ENCODE results near the gene GALNT17.

DNA sequence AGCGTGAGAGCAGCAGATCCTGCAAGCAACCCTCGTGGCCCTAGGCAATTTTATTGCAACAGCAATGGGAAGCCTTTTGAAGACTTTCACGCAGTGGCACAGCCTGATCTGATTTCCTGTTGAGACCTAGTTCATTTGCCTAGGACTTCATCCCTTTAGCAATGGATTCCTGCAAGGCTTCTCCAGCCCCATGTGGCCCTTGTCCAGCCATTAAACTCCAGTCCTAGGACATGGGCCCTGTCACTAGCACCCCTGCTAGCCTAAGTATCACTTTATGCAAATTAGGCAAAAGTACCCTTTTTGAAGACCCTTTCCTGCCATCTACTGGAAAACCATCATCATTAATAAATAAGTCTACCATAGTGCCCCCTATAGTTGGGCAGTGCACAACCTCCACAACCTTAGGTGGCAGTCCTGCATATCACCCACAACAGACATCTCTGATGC, 379.4 kb downstream of the GALNT17 start:
- no peak for TF ChIP-seq POLR2A (IDR thresholded peaks at IDR 0.05)
- TF ChIP-seq, protein P1, sequence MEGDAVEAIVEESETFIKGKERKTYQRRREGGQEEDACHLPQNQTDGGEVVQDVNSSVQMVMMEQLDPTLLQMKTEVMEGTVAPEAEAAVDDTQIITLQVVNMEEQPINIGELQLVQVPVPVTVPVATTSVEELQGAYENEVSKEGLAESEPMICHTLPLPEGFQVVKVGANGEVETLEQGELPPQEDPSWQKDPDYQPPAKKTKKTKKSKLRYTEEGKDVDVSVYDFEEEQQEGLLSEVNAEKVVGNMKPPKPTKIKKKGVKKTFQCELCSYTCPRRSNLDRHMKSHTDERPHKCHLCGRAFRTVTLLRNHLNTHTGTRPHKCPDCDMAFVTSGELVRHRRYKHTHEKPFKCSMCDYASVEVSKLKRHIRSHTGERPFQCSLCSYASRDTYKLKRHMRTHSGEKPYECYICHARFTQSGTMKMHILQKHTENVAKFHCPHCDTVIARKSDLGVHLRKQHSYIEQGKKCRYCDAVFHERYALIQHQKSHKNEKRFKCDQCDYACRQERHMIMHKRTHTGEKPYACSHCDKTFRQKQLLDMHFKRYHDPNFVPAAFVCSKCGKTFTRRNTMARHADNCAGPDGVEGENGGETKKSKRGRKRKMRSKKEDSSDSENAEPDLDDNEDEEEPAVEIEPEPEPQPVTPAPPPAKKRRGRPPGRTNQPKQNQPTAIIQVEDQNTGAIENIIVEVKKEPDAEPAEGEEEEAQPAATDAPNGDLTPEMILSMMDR (IDR thresholded peaks at IDR 0.05): peak in 2 of 6 experiments; percentile 6 to 10
